Activated gamma-delta T cell treated with Interleukin-2 at 50 U/mL for 16 hours (primary cell): Measurements from ENCODE around the gene RTP3.

Experiments used
- DNase-seq: peaks from one replicate; pipeline ENCODE4 v3.0.0-alpha.2; 2020

RTP3 gene

DNA sequence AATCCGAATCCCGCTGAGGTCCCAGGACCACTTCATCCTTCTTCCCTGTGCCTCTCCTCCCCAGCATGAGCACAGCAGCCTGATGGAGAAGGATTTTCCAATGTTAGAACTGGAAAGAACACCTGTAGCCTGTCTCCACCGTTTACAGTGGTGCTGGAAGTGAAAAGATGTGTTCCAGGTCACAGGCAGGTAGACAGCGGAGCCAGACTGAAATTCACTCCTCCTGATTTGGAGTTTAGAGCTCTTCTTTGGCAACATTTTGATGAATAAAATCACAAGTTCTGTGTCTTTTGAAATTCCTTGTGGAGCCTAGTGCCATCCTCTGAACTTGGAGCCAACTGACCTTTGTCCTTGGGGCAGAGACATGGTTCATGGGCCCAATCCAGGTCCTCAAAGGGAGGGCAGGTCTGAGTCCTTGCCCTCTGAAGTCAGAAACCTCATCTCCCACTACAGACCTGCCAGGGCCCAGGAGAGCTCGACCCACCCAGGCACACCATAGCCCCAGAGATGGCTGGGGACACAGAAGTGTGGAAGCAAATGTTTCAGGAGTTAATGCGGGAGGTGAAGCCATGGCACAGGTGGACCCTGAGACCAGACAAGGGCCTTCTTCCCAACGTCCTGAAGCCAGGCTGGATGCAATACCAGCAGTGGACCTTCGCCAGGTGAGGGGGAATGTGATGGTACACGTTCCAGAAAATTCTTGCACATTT lies at the start of gene RTP3:
Gene RTP3, plus strand, starts transcription at position 421 of the 710 bp plus-strand sequence. Its CDS starts 87 bp downstream, at position 508.
- DNase-seq = no peak

GRCh38 chr3:46448721-46449120 lies 49.1 kb upstream of the RTP3 start:
- DNase-seq = no peak

DNA sequence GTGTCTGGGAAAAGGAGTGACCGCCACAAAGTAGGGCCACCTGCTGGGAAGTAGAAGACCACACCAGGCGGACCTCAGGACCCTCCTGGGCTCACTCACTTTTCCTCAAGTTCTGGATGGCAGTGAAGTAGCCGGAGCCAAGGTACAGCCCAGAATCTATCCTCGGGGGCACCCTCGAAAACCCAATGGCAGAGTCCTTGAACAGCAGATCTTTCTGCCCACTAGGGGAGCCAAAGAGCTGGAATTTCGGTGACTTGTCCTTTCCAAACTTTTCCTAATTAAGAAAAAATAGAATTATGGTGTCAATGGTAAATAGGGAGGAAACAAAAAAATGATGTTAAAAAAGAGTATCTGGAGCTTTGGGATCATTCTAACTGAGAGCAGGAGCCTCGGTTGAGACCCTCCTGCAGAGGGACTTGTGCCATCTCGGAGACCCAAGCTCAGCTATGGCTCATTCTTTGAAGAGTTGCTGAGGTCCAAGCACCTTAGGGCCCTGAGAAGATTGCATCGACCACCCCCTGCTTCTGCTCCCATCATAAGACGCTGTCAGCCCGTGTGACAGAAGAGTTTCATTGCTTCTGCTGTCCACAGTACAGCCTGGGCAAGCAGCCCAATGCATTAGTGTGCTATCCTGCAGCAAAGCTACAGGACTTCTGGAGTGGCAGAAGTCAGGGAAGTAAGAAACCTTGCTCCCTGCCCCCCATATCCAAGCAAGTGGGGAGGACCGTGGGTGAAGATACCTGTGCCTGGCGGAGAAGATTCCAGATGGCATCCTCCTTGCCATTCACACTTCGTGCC lies 47.8 kb upstream of the RTP3 start:
- DNase-seq = no peak

DNA sequence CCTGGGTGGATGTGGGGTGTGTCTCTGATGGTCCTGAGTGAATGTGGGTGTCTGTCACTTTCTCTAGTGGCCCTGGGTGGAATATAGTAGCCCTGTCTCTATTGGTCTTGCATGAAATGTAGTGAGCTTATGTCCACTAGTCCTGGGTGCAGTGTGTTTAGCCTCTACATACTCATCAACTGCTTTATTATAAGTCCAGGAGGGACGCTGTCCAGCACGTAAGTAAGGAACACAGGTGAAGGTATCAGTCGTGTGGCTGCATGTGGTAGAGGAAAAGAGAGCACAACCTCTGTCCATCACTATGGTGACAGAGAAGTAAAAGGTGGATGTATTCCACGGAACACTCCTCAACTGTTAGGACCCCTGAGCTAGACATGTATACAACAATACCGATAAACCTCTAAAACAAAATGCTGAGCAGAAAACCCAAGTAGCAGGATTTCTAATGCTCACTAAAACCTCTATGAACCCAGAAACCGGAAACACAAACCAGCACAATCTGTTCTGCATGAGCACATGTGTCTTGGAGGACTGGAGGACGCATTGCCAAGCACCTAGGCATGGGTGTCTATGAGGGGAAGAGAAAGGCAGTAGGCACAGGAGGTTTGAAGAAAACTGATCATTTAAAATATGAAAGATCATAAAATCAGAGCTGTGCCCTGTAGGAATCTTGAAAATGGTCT lies 44.1 kb upstream of the RTP3 start:
- no peak for DNase-seq

DNA sequence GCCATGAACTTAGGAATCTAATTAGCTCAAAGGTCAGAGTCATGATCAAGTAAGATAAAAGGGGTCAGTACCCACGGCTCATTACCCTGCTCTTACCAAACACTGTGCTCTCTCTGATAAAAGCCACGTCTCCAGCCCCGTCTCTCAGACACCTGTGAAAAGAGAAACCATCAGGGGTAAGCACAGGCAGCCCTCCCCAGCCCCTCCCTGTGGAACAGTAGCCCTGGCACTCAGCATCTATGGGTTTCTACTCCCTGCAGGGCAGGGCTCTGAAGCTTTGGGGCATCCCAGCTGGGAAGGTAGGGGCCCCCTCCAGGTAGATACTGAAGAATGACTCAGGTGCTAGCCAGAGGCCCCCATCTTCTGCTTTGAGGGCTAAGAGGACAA lies 43.6 kb upstream of the RTP3 start:
- no peak for DNase-seq

- DNase-seq = no peak
Observed at GRCh38 chr3:46454606-46455005, 43.2 kb upstream of the RTP3 start.

- DNase-seq = no peak
Observed at GRCh38 chr3:46455231-46456115, 42.3 kb upstream of the RTP3 start.

GRCh38 chr3:46456118-46456517 lies 41.7 kb upstream of the RTP3 start:
- DNase-seq = no peak

GRCh38 chr3:46460051-46460450 lies 37.7 kb upstream of the RTP3 start:
- DNase-seq = no peak

- DNase-seq = no peak
Observed at GRCh38 chr3:46462111-46462510, 35.7 kb upstream of the RTP3 start.

GRCh38 chr3:46462511-46462910 lies 35.3 kb upstream of the RTP3 start:
- DNase-seq = no peak

- DNase-seq = no peak
Observed at GRCh38 chr3:46463120-46463867, 34.5 kb upstream of the RTP3 start.

GRCh38 chr3:46463868-46464241 lies 33.9 kb upstream of the RTP3 start:
- no peak for DNase-seq

- DNase-seq = no peak
Observed at GRCh38 chr3:46464326-46465195, 33.2 kb upstream of the RTP3 start, which contains the start of gene LTF. TSS of gene LTF (minus strand) at chr3:46464905. CDS start at chr3:46464867, 38 bp downstream.

DNA sequence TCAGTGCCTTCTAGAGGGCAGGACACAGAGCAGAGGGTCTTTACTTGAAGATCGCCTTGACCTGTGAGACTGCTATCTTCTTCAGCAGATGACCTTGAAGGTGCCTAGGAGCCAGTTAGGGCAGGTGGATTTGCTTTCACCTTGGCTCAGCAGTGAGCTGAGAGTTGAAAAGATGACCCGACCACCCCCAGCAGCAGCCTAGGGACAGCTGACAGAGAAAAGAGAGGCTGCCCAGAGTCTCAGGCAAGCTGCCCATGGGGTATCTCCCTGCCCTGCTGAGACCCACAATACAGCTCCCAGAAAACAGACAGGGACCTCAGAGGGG lies 32.6 kb upstream of the RTP3 start:
- DNase-seq = no peak

DNA sequence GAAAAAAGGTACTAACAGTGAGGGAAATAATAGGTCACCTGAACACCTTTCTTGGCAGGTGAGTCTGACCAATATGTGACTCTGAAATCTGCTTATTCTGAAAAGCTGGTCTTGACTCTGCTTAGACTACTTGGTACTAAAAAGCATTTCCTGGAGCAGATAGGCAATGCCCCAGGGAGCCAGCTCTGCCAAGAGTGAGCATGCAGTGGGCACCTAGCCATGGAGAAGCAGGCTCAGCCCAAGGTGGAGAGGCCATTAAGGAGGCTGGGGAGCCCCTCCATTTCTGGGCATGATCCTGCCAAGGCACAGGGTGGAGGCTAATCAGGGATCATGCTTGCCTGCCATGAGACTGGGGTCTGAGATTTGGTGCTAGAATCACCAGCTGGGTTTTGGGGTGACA lies 31.5 kb upstream of the RTP3 start:
- no peak for DNase-seq

GRCh38 chr3:46466871-46467403 lies 30.8 kb upstream of the RTP3 start:
- no peak for DNase-seq

GRCh38 chr3:46467562-46467961 lies 30.2 kb upstream of the RTP3 start:
- DNase-seq = no peak

GRCh38 chr3:46468753-46469600 lies 28.8 kb upstream of the RTP3 start:
- no peak for DNase-seq
